BE2C (cell line): ENCODE results near the gene ATP10B.

Experiments used
- DNase-seq: peaks from one replicate; pipeline ENCODE4 v3.0.0-alpha.2; 2020
- H3K27me3 ChIP-seq: fragments of 250-450 bp; sonication (Bioruptor Pico); 2 replicates; pipeline ENCODE4 v1.5.1; 2020; ENCODE audit warnings: mild to moderate bottlenecking
- H3K36me3 ChIP-seq: fragments of 250-450 bp; sonication (Bioruptor Pico); 2 replicates; pipeline ENCODE4 v1.5.1; 2020; ENCODE audit warnings: mild to moderate bottlenecking
- H3K4me1 ChIP-seq: fragments of 250-450 bp; sonication (Bioruptor Pico); 2 replicates; pipeline ENCODE4 v1.5.1; 2020
- H3K4me3 ChIP-seq: 2 replicates; pipeline ENCODE4 v1.5.1; 2011; ENCODE audit warnings: low read depth, low read length
- H3K9me3 ChIP-seq: fragments of 250-450 bp; sonication (Bioruptor Pico); 2 replicates; pipeline ENCODE4 v1.5.1; 2020
- CTCF ChIP-seq: IDR thresholded peaks from 2 replicates; pipeline ENCODE4 v1.5.1; 2012; ENCODE audit warnings: mild to moderate bottlenecking, low read depth, low read length

Gene ATP10B

GRCh38 chr5:160703547-160704189 lies 148.3 kb downstream of the ATP10B start:
- Histone ChIP-seq H3K4me1 (no peaks in the 10 kb centered on the region), H3K36me3 (no peaks in the 10 kb centered on the region), H3K9me3 (no peaks in the 10 kb centered on the region), H3K27me3 (no peaks in the 10 kb centered on the region), H3K4me3 (no peak overlapping the region)
- TF ChIP-seq CTCF = no peak
- no peak for DNase-seq

DNA sequence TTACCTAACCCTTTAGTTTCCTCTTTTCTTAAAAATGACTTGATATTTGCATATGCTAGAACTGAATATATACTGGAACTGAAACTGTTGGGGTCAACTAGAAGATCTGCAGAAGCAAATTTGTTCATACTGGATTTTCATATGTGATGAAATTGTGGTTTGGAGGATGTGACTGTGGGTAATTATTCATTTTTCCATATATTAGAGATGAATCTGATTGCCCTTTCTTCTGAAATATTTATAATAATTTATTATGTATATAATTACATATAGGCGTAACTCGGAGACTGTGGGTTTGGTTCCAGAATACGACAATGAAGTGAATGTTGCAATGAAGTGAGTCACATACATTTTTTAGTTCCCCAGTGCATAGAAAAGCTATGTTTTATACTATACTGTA lies 149.1 kb downstream of the ATP10B start:
- H3K4me1 ChIP-seq = no peaks in the 10 kb centered on the region
- no peak for TF ChIP-seq CTCF
- no peaks in the 10 kb centered on the region for H3K27me3 ChIP-seq
- DNase-seq = no peak
- no peak overlapping the region for H3K4me3 ChIP-seq
- H3K9me3 ChIP-seq = no peaks in the 10 kb centered on the region
- H3K36me3 ChIP-seq = no peaks in the 10 kb centered on the region

- no peak for DNase-seq
- H3K4me1 ChIP-seq = no peaks in the 10 kb centered on the region
- no peaks in the 10 kb centered on the region for H3K36me3 ChIP-seq
- H3K9me3 ChIP-seq = no peaks in the 10 kb centered on the region
- H3K4me3 ChIP-seq = no peak overlapping the region
- H3K27me3 ChIP-seq = no peaks in the 10 kb centered on the region
- TF ChIP-seq CTCF = no peak
Measured at GRCh38 chr5:160702311-160702803, 149.7 kb downstream of the ATP10B start.

- no peaks in the 10 kb centered on the region for H3K4me1 ChIP-seq
- no peaks in the 10 kb centered on the region; the same call in 1 of the 2 replicates for H3K27me3 ChIP-seq
- no peak for DNase-seq
- H3K9me3 ChIP-seq = no peaks in the 10 kb centered on the region
- no peak for TF ChIP-seq CTCF
- H3K36me3 ChIP-seq = no peaks in the 10 kb centered on the region
- no peak overlapping the region for H3K4me3 ChIP-seq
Measured at GRCh38 chr5:160701403-160701802, 150.6 kb downstream of the ATP10B start.

GRCh38 chr5:160699301-160699700 lies 152.7 kb downstream of the ATP10B start:
- no peak for TF ChIP-seq CTCF
- no peak overlapping the region for H3K4me3 ChIP-seq
- no peak for DNase-seq
- no peaks in the 10 kb centered on the region for H3K9me3 ChIP-seq
- no peaks in the 10 kb centered on the region for H3K4me1 ChIP-seq
- no peaks in the 10 kb centered on the region for H3K36me3 ChIP-seq
- no peaks in the 10 kb centered on the region; the same call in 1 of the 2 replicates for H3K27me3 ChIP-seq

DNA sequence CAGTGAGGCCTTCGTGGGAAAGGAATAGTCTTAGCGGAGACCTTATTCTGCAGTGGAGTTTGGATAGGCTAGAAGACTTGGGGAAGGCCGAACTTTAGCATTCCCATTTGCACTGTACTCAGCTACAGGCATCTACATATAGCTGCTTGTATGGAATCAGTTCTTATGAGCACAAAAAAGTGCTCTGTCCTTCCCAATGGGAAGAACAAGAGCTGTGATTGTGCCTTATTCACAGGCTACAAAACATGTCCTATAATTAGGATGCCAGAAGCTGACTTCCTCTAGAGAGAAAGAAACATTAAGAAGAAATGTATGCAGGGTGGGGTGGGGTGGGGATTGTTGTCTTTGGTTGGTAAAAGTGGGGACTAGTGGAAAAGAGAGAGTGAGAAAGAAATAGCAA lies 154.7 kb downstream of the ATP10B start:
- Histone ChIP-seq H3K36me3 (no peaks in the 10 kb centered on the region), H3K27me3 (no peaks in the 10 kb centered on the region; the same call in 1 of the 2 replicates), H3K9me3 (no peaks in the 10 kb centered on the region), H3K4me1 (no peaks in the 10 kb centered on the region), H3K4me3 (no peak overlapping the region)
- no peak for DNase-seq
- TF ChIP-seq CTCF = no peak
